Measurements from ENCODE around the gene CCDC28A.

The CCDC28A gene

DNA sequence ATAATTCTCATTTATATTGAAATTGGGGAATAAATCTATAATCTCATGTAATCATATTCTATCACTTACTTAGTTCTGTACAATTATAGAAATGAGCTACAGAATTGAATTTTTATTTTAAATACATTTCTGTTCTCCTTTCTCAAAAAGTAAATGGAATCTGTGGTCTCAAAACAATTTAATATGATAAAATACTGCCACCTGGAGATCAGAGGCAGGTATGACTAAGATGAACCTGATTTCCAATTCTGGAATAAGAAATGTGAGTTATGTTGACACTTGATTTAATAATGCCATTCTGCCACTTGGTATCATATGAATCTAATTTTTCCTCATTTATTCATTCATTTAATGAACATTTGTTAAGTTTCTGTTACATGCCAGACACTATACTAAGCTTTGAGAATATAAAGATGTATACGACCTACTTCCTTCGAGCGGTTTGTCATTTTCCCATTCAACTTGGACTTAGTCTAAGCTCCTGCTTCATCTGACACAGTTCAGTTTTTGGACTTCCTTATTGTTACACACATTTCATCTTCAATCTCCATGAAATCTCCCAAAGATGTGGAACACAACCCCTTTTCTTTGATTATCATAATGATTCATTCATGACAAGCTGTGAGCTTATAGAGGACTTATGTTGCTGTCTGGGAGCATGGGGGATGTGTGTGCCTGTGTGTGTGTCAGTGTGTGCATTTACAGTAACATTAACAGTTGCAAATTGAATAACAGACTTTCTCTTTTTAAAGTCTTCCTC lies 7.5 kb upstream of the CCDC28A start:
- no peaks in the 10 kb centered on the region for H3K27me3 ChIP-seq
- TF ChIP-seq, protein P1, sequence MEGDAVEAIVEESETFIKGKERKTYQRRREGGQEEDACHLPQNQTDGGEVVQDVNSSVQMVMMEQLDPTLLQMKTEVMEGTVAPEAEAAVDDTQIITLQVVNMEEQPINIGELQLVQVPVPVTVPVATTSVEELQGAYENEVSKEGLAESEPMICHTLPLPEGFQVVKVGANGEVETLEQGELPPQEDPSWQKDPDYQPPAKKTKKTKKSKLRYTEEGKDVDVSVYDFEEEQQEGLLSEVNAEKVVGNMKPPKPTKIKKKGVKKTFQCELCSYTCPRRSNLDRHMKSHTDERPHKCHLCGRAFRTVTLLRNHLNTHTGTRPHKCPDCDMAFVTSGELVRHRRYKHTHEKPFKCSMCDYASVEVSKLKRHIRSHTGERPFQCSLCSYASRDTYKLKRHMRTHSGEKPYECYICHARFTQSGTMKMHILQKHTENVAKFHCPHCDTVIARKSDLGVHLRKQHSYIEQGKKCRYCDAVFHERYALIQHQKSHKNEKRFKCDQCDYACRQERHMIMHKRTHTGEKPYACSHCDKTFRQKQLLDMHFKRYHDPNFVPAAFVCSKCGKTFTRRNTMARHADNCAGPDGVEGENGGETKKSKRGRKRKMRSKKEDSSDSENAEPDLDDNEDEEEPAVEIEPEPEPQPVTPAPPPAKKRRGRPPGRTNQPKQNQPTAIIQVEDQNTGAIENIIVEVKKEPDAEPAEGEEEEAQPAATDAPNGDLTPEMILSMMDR (IDR thresholded peaks at IDR 0.05) = peak; percentile 45 to 62
- intact Hi-C loops (cut with DNase I; ENCODE audit: low total_unique reads) = loop anchor here (5.0 kb wide), 3 partner anchors 74 to 649 kb away; no protein-coding TSS in a partner anchor
- no peak for DNase-seq
- no peak overlapping the region for H3K4me3 ChIP-seq
- H3K4me1 ChIP-seq = no peaks in the 10 kb centered on the region
- H3K27ac ChIP-seq = no peak overlapping the region
- H3K36me3 ChIP-seq = no peaks in the 10 kb centered on the region
- no peaks in the 10 kb centered on the region for H3K9me3 ChIP-seq

- TF ChIP-seq, protein P1 (IDR thresholded peaks at IDR 0.05) = no peak
- Histone ChIP-seq H3K4me3 (no peak overlapping the region), H3K36me3 (no peaks in the 10 kb centered on the region), H3K27me3 (no peaks in the 10 kb centered on the region), H3K9me3 (no peaks in the 10 kb centered on the region), H3K27ac (no peak overlapping the region), H3K4me1 (peaks cover 0 to 7% (median 3%) of the 10 kb centered on the region in 4 donors)
- intact Hi-C loops (cut with DNase I; ENCODE audit: low total_unique reads) = loop anchor here (5.0 kb wide), 3 partner anchors 77 to 652 kb away; no protein-coding TSS in a partner anchor
- no peak for DNase-seq
These were observed 4.4 kb upstream of the CCDC28A start for GRCh38 chr6:138769102-138769676.

- DNase-seq = no peak
- peak overlapping the region; percentile 88 to 98 for H3K27ac ChIP-seq
- H3K4me3 ChIP-seq = peak overlapping the region; percentile 67 to 96
- no peaks in the 10 kb centered on the region for H3K9me3 ChIP-seq
- H3K36me3 ChIP-seq = peaks cover 7 to 19% (median 9%) of the 10 kb centered on the region in 3 donors
- intact Hi-C loops (cut with DNase I; ENCODE audit: low total_unique reads) = loop anchor here (5.0 kb wide), 1 partner anchor 365 kb away; no protein-coding TSS in a partner anchor
- H3K27me3 ChIP-seq = no peaks in the 10 kb centered on the region
- H3K4me1 ChIP-seq = peaks cover 0 to 18% (median 12%) of the 10 kb centered on the region in 4 donors
- TF ChIP-seq, protein P1 (IDR thresholded peaks at IDR 0.05) = no peak
These were observed 883 bp upstream of the CCDC28A start for GRCh38 chr6:138772596-138773176.

DNA sequence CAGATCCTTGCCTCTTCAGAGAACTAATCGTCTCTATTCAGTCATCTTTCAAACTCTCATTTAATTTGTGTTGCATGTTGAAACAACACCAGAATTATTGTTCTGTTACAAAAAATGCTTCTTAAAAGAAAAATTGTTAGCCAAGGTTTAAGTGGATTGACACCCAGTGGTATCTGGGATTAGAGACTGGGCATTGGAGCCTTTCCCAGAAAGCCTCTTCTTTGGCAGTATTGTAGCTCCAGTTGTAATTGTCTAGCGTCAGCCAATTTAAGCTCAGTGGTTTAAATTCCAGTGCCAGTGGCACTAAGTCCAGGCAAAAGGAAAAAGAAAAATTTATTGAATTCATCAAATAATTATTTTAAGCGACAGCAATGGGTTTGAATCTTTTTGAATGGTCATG lies 801 bp downstream of the CCDC28A start:
- DNase-seq = no peak
- intact Hi-C loops (cut with DNase I; ENCODE audit: low total_unique reads) = loop anchor here (5.0 kb wide), 1 partner anchor 367 kb away; no protein-coding TSS in a partner anchor
- Histone ChIP-seq H3K4me3 (peak overlapping the region; percentile 67 to 96), H3K36me3 (peaks cover 7 to 36% (median 11%) of the 10 kb centered on the region in 3 donors), H3K27me3 (no peaks in the 10 kb centered on the region), H3K4me1 (peaks cover 0 to 18% (median 12%) of the 10 kb centered on the region in 4 donors), H3K27ac (peak overlapping the region; percentile 88 to 98), H3K9me3 (no peaks in the 10 kb centered on the region)
- TF ChIP-seq, protein P1 (IDR thresholded peaks at IDR 0.05) = no peak

DNA sequence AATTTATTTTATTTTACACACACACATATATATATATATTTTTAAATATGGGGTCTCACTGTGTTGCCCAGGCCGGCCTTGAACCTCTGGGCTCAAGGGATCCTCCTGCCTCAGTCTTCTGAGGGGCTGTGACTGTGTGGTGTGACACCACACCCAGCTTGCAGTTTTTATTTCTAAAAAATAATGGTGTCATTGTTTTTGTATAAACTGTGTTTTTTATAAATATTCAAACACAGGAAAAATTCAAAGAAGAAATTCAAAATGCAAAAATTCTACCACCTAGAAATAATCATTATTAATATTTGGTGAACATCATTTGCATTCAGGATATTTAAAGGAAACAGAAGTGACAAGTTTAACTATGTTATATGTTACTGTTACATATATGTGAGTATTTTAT lies 3.1 kb downstream of the CCDC28A start:
- no peak for DNase-seq
- H3K27me3 ChIP-seq = no peaks in the 10 kb centered on the region
- peaks cover 16 to 57% (median 22%) of the 10 kb centered on the region in 3 donors for H3K36me3 ChIP-seq
- no peaks in the 10 kb centered on the region for H3K9me3 ChIP-seq
- TF ChIP-seq, protein P1 (IDR thresholded peaks at IDR 0.05) = no peak
- no peak overlapping the region for H3K27ac ChIP-seq
- peaks cover 0 to 18% (median 12%) of the 10 kb centered on the region in 4 donors for H3K4me1 ChIP-seq
- H3K4me3 ChIP-seq = no peak overlapping the region
- intact Hi-C loops (cut with DNase I; ENCODE audit: low total_unique reads) = no loop called here

All from tibial artery (tissue), 4 donors.